Measurements from ENCODE around the gene RHEB.

DNA sequence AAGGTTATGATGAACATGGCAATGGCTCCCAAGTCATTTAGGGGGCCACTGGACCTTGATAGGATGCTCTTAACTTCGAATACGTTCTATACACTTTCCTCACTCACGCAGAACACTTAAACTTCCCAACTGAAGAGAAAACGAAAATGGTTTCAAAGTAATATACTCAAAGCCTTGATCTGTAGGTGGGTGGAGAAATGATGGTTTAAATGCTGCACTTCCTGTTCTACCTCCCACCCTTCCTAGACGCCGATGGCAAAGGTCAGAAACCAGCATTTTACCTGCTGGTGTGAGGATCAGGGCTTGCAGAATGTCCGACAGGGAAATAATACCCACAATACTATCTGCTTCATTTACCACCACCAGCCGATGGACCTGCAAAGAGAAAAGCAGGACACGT lies 40.5 kb upstream of the RHEB start:
- TF ChIP-seq CTCF (conservative IDR thresholded peaks at IDR 0.05; ENCODE audit: low read length) (no peak), EZH2phosphoT487 (IDR thresholded peaks at IDR 0.05; ENCODE audit: borderline replicate concordance, low read depth, low read length) (no peak)

All from OCI-LY7 (cell line).